ENCODE results near the gene ANO7.

ANO7 gene

DNA sequence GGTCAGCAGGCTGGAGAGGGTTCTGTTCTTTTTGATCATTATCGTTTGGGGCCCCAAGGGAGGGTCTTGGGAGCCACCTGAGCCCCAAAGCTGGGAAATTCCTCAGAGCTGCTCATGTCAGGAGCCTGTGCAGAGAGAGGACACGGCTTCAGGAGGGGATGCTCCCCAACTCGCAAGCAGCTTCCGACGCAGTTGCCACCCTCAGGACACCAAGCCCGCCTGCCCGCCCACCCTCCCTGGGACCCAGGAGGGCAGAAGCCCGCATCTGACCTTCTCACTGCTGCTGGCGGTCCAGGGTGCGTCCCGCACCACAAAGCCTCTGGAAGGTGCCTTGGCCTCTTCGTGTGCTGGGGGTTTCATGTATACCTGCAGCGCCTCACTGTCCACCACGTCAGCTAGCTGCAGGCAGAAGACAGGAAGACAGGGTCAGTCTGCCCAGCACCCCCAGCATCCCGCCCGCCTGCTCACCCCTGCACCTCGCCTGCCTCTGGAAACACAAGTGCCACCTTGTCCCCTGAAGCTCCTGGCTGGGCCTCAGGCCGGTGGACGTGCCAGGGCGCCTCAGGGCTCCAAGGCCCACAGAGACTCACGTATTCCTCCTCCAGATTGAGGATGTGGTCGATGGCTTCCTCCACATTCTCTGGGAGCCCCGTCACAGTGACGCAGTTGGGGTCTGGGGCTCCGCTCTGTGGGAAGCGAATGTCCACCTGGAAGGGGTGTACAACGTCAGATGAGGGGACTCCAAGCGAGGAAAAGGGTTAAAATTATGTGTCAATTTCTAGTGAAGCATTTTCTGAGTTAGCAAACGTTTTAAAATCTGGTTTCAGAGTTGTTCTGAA, 41.3 kb downstream of the ANO7 start:
- DNase-seq, result no peak

- no peak for DNase-seq
These were observed 42.0 kb downstream of the ANO7 start for GRCh38 chr2:241230435-241230834.

GRCh38 chr2:241232736-241233575, 44.5 kb downstream of the ANO7 start:
- DNase-seq, result no peak

DNA sequence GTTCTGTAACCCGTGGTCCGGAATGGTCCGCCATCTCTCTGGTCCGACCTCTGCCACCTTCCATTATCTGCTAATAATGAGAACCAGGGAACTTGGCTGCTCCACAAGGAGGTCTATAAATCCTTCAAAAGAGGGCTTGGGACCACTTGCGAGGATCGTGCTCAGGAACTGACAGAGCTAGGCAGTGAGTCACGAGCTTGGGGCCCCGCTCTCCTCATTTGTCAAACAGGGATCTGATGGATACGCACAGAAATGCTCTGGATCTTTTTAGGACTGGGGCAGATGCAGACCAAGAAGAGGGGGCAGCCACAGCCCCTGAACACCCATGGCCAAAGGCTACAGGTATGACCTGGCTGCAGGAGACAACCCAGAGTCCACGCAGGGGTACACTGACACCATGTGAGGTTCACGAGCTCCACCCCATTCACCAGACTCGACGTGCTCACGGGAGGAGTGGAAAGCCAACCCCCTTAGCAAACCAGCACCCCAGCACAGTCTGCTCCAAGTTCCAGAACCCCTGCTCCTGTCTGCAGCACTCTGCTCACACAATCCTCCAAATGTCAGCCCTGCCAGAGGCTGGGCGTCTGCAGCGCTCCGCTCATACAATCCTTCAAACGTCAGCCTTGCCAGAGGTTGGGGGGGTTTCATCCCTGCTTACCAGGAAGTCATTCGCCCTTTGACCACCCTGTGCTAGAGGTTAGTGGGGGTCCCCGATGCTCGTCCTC, 45.8 kb downstream of the ANO7 start:
- DNase-seq, result no peak

- DNase-seq, result no peak
These were observed 46.7 kb downstream of the ANO7 start for GRCh38 chr2:241234962-241235740.

GRCh38 chr2:241235859-241236593, 47.5 kb downstream of the ANO7 start:
- no peak for DNase-seq

DNA sequence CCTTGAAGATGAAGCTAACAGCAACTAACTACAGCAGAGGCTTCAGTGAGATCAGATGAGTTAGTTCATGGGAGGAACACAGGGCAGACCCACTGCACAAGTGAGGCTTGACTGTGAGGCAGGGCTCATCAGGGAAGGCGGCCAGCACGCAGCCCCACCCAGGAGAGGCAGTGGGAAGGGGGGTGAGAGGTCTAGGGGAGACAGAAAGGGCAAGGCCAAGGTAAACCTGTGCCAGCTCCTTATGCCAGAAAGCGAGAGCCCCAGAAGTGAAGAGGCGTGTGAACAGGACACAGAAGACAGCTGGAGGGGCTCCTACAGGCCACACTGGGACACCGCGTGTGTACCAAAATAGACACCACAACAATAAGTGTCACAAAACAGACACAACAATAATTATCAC, 48.6 kb downstream of the ANO7 start:
- DNase-seq, result no peak

- DNase-seq, result no peak
These were observed 49.5 kb downstream of the ANO7 start for GRCh38 chr2:241237949-241238371.

- no peak for DNase-seq
These were observed 50.3 kb downstream of the ANO7 start for GRCh38 chr2:241238693-241239198.

DNA sequence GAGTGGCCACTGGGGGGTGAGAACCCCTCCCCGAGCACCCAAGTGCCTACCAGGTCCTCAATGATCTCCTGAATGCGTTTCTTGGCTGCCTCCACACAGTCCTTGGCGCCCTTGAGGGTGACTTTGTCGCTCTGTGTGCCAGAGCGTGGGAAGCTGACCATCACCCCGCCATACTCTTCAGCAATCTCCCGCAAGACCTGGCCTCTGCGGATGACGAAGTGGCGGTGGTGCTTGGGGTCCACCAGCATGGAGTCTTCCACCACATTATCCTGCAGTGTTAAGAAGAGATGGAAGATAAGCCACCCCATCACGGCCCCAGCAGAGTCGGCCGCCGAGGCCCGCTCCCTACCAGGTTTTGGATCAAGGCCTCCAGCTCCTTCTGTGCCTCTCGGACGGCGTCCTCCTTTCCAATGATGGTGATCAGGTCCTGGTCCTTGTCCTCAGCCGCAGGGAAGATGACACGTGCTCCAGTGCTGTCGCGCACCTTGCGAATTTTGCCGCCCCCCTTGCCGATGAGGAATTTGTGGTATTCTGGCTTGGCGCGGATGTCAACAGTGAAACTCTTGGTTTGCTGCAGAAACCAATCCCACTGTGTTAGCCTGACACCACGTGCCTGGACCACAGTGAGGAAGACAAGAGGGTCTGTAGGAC, 51.2 kb downstream of the ANO7 start:
- no peak for DNase-seq

- DNase-seq, result no peak
These were observed 52.0 kb downstream of the ANO7 start for GRCh38 chr2:241240320-241241004.

DNA sequence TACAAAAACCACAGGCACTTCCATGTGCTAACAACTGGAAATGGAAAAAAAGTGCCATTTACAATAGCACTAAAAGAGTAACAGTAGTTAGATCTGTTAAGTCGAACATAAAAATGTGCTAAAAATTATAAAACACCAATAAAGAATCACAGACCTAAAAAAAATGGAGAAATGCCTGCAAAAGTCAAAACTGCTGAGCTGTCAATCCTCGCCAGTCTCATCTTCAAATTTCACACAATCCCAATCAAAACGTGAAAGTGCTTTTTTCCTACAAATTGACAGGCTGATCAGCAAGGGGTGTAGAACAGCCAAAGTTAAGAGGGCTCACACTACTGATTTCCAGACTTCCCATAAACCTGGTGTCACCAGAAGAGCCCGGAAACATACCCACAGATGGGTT, 53.2 kb downstream of the ANO7 start:
- DNase-seq, result no peak

- no peak for DNase-seq
These were observed 53.8 kb downstream of the ANO7 start for GRCh38 chr2:241242306-241242705.

- DNase-seq, result no peak
These were observed 55.9 kb downstream of the ANO7 start for GRCh38 chr2:241244368-241244767.

GRCh38 chr2:241248289-241248688, 59.8 kb downstream of the ANO7 start:
- no peak for DNase-seq

DNA sequence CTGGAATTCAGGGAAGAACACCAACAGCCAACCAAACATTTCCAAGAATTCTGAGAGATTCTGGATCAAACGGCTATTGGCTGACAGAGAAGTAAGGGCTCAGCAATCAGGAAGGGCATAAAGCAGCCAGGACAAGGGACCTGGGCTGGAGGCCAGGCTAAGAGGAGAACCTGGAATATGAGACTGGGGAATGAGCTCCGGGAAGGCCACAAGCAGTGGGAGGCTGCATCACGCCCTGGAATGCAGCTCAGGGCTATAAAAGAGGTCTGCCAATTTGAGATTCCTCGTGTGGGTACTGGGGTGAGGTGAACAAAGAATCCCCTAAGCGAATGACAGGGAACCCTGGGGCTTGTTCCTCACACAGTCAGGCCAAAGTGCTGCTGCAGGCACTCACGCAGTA, 60.4 kb downstream of the ANO7 start:
- DNase-seq, result no peak

- DNase-seq, result no peak
These were observed 61.2 kb downstream of the ANO7 start for GRCh38 chr2:241249654-241250053.

DNA sequence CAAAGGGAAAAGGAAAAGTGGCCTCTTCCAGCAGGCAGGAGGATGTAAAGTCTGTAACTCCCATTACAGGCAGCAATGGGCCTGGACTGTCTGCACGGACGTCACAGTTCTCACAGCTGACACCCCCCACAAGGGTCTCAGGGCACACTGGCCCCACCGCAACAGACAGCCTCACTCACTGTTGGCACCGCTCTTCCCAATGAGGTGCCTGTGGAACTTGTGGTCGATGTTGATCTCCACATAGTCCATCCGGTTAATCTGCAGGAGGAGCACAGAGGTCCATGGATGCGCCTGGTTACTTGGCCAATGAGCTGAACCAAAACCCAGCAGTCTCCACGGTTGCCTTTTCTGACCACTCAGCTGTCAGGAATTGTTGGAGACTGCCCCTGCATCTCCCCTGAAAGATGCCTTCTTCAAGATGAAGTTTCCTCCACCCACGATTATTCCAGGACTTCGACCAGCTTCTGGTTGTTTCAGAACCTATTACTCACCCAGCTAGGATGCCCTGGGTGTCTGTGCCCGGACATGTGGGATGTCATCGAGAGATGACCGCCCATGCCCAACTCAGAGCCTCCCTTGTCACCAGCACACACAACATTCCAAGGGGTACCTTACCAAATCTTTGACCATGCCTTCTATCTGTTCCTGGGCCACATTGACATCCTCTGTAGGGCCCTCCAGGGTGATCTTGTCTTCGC, 64.5 kb downstream of the ANO7 start:
- DNase-seq, result no peak

DNA sequence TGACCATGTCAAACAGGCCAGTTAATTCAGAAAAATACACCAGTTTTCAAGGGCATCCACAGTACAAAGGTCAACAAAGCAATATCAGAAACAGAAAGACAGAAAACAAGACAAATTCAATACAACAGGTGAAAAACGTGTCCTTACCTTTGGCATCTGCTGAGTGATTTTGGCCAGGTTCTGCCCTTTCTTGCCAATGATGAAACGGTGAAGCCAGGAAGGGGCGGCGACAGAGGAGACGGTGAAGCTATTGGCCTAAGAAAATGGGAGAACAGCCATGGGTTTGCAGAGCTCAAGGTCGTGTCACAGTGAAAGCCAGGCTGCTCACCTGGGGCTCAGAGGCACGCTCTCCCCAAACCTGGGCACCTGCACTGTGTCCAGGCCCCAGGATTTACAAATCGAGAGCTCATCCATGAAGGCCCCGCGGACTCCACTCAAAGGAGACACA, 66.5 kb downstream of the ANO7 start:
- no peak for DNase-seq
